Neural cell (in vitro differentiated cells): ENCODE results near the gene ACVR1.

Source experiments
- EZH2 ChIP-seq: fragments of 200-600, 300-800 bp; shearing (Covaris generic), sonication (generic); IDR thresholded peaks from 2 replicates; pipeline ENCODE4 v1.6.1; 2014; ENCODE audit warnings: antibody characterized with exemption, low read length, borderline replicate concordance, mild to moderate bottlenecking; ENCODE audit not compliant: insufficient read depth, poor library complexity, severe bottlenecking
- MXI1 ChIP-seq: fragments of 450-650 bp; conservative IDR thresholded peaks from 2 replicates; pipeline ENCODE4 v1.6.1; 2014; ENCODE audit warnings: antibody characterized with exemption, mild to moderate bottlenecking; ENCODE audit not compliant: poor library complexity, severe bottlenecking
- TF ChIP-seq, protein P1 (sequence below): fragments of 450-650 bp; IDR thresholded peaks from 2 replicates; pipeline ENCODE4 v1.5.1; 2014; ENCODE audit warnings: antibody characterized with exemption, mild to moderate bottlenecking, moderate library complexity; ENCODE audit not compliant: poor library complexity, severe bottlenecking
- TF ChIP-seq, protein P2 (sequence below): IDR thresholded peaks from 2 replicates; pipeline ENCODE4 v1.6.1; 2012; ENCODE audit warnings: borderline replicate concordance

DNA sequence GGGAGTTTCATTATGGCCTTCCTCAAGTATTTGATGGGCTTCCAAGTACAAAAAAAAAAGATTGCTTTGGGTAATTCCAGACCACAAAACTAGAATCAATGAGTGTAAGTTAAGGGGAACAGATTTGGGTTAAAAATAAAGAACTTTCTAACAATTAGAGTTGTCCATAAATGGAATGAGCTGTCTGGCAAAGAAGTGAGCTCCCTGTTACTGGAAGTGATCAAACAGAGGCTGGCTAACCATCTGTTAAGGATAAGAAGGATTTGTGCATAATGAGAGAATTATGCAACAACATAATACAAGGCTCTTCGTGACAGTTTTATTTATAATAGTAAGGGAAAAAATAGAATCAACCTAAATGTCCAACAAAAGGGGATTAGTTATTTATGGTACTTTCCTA, 44.6 kb upstream of the ACVR1 start:
- no peak for TF ChIP-seq MXI1
- TF ChIP-seq EZH2 = no peak
- TF ChIP-seq, protein P1, sequence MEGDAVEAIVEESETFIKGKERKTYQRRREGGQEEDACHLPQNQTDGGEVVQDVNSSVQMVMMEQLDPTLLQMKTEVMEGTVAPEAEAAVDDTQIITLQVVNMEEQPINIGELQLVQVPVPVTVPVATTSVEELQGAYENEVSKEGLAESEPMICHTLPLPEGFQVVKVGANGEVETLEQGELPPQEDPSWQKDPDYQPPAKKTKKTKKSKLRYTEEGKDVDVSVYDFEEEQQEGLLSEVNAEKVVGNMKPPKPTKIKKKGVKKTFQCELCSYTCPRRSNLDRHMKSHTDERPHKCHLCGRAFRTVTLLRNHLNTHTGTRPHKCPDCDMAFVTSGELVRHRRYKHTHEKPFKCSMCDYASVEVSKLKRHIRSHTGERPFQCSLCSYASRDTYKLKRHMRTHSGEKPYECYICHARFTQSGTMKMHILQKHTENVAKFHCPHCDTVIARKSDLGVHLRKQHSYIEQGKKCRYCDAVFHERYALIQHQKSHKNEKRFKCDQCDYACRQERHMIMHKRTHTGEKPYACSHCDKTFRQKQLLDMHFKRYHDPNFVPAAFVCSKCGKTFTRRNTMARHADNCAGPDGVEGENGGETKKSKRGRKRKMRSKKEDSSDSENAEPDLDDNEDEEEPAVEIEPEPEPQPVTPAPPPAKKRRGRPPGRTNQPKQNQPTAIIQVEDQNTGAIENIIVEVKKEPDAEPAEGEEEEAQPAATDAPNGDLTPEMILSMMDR = no peak
- TF ChIP-seq, protein P2, sequence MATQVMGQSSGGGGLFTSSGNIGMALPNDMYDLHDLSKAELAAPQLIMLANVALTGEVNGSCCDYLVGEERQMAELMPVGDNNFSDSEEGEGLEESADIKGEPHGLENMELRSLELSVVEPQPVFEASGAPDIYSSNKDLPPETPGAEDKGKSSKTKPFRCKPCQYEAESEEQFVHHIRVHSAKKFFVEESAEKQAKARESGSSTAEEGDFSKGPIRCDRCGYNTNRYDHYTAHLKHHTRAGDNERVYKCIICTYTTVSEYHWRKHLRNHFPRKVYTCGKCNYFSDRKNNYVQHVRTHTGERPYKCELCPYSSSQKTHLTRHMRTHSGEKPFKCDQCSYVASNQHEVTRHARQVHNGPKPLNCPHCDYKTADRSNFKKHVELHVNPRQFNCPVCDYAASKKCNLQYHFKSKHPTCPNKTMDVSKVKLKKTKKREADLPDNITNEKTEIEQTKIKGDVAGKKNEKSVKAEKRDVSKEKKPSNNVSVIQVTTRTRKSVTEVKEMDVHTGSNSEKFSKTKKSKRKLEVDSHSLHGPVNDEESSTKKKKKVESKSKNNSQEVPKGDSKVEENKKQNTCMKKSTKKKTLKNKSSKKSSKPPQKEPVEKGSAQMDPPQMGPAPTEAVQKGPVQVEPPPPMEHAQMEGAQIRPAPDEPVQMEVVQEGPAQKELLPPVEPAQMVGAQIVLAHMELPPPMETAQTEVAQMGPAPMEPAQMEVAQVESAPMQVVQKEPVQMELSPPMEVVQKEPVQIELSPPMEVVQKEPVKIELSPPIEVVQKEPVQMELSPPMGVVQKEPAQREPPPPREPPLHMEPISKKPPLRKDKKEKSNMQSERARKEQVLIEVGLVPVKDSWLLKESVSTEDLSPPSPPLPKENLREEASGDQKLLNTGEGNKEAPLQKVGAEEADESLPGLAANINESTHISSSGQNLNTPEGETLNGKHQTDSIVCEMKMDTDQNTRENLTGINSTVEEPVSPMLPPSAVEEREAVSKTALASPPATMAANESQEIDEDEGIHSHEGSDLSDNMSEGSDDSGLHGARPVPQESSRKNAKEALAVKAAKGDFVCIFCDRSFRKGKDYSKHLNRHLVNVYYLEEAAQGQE = no peak
